GM23338 (cell line): ENCODE results near the gene PNPLA5.

Experiments used
- CTCF ChIP-seq, 2 experiments: fragments of 200-600 bp in 1 of 2; sonication (generic) in 1 of 2; conservative IDR thresholded peaks; 2 replicates each; pipeline versions ENCODE4 v1.5.1 to v1.6.1; 2016 to 2017; ENCODE audit warnings: antibody characterized with exemption in 2 of 2, low read depth in 2 of 2, mild to moderate bottlenecking in 2 of 2, moderate library complexity in 1 of 2
- EZH2 ChIP-seq: fragments of 200-600 bp; sonication (generic); IDR thresholded peaks from one replicate; pipeline ENCODE4 v1.8.0; 2017; ENCODE audit warnings: antibody characterized with exemption, mild to moderate bottlenecking, low read depth; ENCODE audit not compliant: unreplicated experiment
- EZH2phosphoT487 ChIP-seq: fragments of 200-600 bp; sonication (generic); IDR thresholded peaks from one replicate; pipeline ENCODE4 v1.8.1; 2018; ENCODE audit warnings: antibody characterized with exemption; ENCODE audit not compliant: unreplicated experiment
- REST ChIP-seq: IDR thresholded peaks from one replicate; pipeline ENCODE4 v1.6.1; 2018; ENCODE audit warnings: antibody characterized with exemption; ENCODE audit not compliant: unreplicated experiment

- TF ChIP-seq EZH2 (no peak), EZH2phosphoT487 (no peak), CTCF (conservative IDR thresholded peaks at IDR 0.05; ENCODE audit: low read depth in 2 of 2) (no peak), REST (no peak)
These were observed 32.2 kb downstream of the PNPLA5 start for GRCh38 chr22:43859621-43860020.
